ENCODE data around the gene LRRC72.

Gene LRRC72

GRCh38 chr7:16586081-16586874, 59.7 kb downstream of the LRRC72 start:
- TF ChIP-seq CTCF (IDR thresholded peaks at IDR 0.05; ENCODE audit: low read depth, low read length, missing control alignments), result no peak
- no peak for DNase-seq (ENCODE audit: extremely low read depth, low read depth)
- no peak overlapping the region for H3K4me3 ChIP-seq (replicated peaks; ENCODE audit: low read depth, low read length)

- no peak for TF ChIP-seq CTCF (IDR thresholded peaks at IDR 0.05; ENCODE audit: low read depth, low read length, missing control alignments)
Observed at GRCh38 chr7:16587129-16587528, 60.5 kb downstream of the LRRC72 start.

GRCh38 chr7:16587790-16588189, 61.2 kb downstream of the LRRC72 start:
- H3K4me3 ChIP-seq (replicated peaks; ENCODE audit: low read depth, low read length), result no peak overlapping the region
- TF ChIP-seq CTCF (IDR thresholded peaks at IDR 0.05; ENCODE audit: low read depth, low read length, missing control alignments), result no peak
- no peak for DNase-seq (ENCODE audit: extremely low read depth, low read depth)

More at GRCh38 chr7:16587129-16587528, 60.5 kb downstream of the LRRC72 start:
- no peak for DNase-seq (ENCODE audit: extremely low read depth, low read depth)
- no peak overlapping the region for H3K4me3 ChIP-seq (replicated peaks; ENCODE audit: low read depth, low read length)

GRCh38 chr7:16589881-16590280, 63.3 kb downstream of the LRRC72 start:
- TF ChIP-seq CTCF (IDR thresholded peaks at IDR 0.05; ENCODE audit: low read depth, low read length, missing control alignments), result no peak
- no peak overlapping the region for H3K4me3 ChIP-seq (replicated peaks; ENCODE audit: low read depth, low read length)
- no peak for DNase-seq (ENCODE audit: extremely low read depth, low read depth)

- DNase-seq (ENCODE audit: extremely low read depth, low read depth), result no peak
- no peak overlapping the region for H3K4me3 ChIP-seq (replicated peaks; ENCODE audit: low read depth, low read length)
- TF ChIP-seq CTCF (IDR thresholded peaks at IDR 0.05; ENCODE audit: low read depth, low read length, missing control alignments), result no peak
Observed at GRCh38 chr7:16590424-16590823, 63.8 kb downstream of the LRRC72 start.

- no peak for TF ChIP-seq CTCF (IDR thresholded peaks at IDR 0.05; ENCODE audit: low read depth, low read length, missing control alignments)
- DNase-seq (ENCODE audit: extremely low read depth, low read depth), result peak; percentile 38
- no peak overlapping the region for H3K4me3 ChIP-seq (replicated peaks; ENCODE audit: low read depth, low read length)
Observed at GRCh38 chr7:16592395-16592794, 65.8 kb downstream of the LRRC72 start.
